Neural cell (in vitro differentiated cells): Measurements from ENCODE around the gene LRRTM3.

Experiments used
- EP300 ChIP-seq: fragments of 450-650 bp; conservative IDR thresholded peaks from 2 replicates; pipeline ENCODE4 v1.6.1; 2014; ENCODE audit warnings: antibody characterized with exemption, mild to moderate bottlenecking, moderate library complexity; ENCODE audit not compliant: poor library complexity, severe bottlenecking
- EZH2 ChIP-seq: fragments of 200-600, 300-800 bp; shearing (Covaris generic), sonication (generic); IDR thresholded peaks from 2 replicates; pipeline ENCODE4 v1.6.1; 2014; ENCODE audit warnings: antibody characterized with exemption, low read length, borderline replicate concordance, mild to moderate bottlenecking; ENCODE audit not compliant: insufficient read depth, poor library complexity, severe bottlenecking
- MXI1 ChIP-seq: fragments of 450-650 bp; conservative IDR thresholded peaks from 2 replicates; pipeline ENCODE4 v1.6.1; 2014; ENCODE audit warnings: antibody characterized with exemption, mild to moderate bottlenecking; ENCODE audit not compliant: poor library complexity, severe bottlenecking
- RAD21 ChIP-seq: fragments of 450-650 bp; conservative IDR thresholded peaks from 2 replicates; pipeline ENCODE4 v1.6.1; 2014; ENCODE audit warnings: antibody characterized with exemption, mild to moderate bottlenecking, moderate library complexity
- TF ChIP-seq, protein P1 (sequence below): fragments of 450-650 bp; IDR thresholded peaks from 2 replicates; pipeline ENCODE4 v1.5.1; 2014; ENCODE audit warnings: antibody characterized with exemption, mild to moderate bottlenecking, moderate library complexity; ENCODE audit not compliant: poor library complexity, severe bottlenecking

DNA sequence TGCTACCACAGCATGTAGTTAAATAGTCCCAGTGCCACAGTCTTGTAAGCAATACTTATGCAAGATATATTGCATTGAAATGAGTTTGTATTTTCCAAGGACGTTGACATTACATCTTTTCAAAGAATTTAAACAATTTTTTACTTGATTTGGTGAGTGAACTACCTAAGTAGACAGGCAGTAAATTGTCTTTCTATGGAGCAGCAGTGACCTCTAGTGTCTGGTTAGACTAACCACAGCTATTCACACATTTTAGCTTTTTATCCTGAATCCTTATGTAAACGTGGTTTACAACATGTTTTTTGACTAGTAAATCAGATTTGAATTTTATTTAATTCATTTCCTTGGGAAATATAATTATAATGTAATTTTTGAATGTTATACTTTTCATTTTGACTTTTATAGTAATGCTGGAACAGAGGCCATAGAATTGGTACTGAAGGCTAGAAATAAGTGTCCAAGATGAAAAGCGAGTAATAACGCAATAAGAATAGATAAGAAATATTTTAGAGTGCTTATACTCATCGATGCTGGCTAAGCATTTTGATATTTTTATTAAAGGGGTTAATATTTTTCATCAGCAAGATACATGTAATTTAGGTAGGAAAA is 5.6 kb downstream of the LRRTM3 start:
- TF ChIP-seq EP300 (no peak), MXI1 (no peak), EZH2 (no peak), RAD21 (peak; percentile 97)
- TF ChIP-seq, protein P1, sequence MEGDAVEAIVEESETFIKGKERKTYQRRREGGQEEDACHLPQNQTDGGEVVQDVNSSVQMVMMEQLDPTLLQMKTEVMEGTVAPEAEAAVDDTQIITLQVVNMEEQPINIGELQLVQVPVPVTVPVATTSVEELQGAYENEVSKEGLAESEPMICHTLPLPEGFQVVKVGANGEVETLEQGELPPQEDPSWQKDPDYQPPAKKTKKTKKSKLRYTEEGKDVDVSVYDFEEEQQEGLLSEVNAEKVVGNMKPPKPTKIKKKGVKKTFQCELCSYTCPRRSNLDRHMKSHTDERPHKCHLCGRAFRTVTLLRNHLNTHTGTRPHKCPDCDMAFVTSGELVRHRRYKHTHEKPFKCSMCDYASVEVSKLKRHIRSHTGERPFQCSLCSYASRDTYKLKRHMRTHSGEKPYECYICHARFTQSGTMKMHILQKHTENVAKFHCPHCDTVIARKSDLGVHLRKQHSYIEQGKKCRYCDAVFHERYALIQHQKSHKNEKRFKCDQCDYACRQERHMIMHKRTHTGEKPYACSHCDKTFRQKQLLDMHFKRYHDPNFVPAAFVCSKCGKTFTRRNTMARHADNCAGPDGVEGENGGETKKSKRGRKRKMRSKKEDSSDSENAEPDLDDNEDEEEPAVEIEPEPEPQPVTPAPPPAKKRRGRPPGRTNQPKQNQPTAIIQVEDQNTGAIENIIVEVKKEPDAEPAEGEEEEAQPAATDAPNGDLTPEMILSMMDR, result peak; percentile 95
